K562 (cell line): ENCODE results near the gene LZTR1.

Source experiments
- EGR1 ChIP-seq: fragments of 450-650 bp; conservative IDR thresholded peaks from 2 replicates; pipeline ENCODE4 v1.6.1; 2017; ENCODE audit warnings: mild to moderate bottlenecking
- GTF2E2 ChIP-seq: fragments of 200-800 bp; sonication (Bioruptor generic); IDR thresholded peaks from 2 replicates; pipeline ENCODE4 v1.6.1; 2016; ENCODE audit warnings: missing genetic modification characterization, missing compliant biosample characterization
- HDGF ChIP-seq: fragments of 450-650 bp; IDR thresholded peaks from 2 replicates; pipeline ENCODE4 v1.6.1; 2016
- SREBF1 ChIP-seq: fragments of 150-350 bp; IDR thresholded peaks from 2 replicates; pipeline ENCODE4 v1.6.1; 2014; ENCODE audit warnings: antibody characterized with exemption, low read depth, low read length, borderline replicate concordance
- ZNF431 ChIP-seq: sonication (generic); formaldehyde crosslinking; IDR thresholded peaks from 2 replicates; pipeline ENCODE4 v1.8.0; 2022; ENCODE audit warnings: mild to moderate bottlenecking, missing genetic modification reagents

- TF ChIP-seq ZNF431 (CRISPR knock-in tag) (no peak), SREBF1 (no peak), HDGF (no peak), EGR1 (no peak), GTF2E2 (tag) (no peak)
These were observed 51.0 kb downstream of the LZTR1 start for GRCh38 chr22:21032868-21033688.
